ENCODE results near the gene APOBEC4. TPM values are rescaled to one million over a fixed set of nuclear protein-coding genes. Genes with fewer than 3 reads are reported as not detected.

The APOBEC4 gene
- total and polyA plus RNA-seq, 2 of the 4 experiments (the other 2 are of a cell fraction): not detected

DNA sequence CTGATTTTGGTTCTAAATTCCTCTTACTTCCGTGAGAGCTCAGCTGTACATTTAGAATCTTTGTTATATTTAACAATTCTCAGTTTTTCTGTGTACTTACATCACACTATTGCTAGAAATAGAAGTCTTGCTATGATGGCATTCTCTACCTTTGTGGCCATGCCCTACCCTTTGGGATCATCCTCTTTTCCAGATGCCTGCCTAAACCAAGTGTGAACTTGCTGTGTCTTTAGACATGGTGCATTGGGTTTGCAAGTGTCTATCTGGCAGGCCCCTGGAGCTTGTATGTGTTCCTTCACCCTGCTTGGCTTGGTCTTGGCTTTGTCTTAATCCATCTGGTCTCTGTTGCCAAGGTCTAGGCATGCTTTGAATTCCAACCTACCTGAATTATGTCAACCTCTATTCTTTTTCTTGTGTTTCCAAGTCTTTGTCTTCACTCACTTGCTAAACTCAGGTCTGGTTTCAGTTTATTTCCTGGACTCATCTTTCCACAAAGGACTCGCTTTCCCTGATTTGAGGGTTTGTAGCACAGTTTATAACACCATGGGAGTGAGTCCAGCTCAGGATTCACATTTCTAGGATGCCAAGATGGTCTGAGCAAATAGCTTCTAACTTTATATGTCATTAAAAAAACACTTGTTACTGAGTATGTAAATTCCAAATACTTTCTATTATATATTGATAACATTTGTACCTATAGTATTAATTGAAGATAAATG lies 20.6 kb upstream of the APOBEC4 start:
- no peak overlapping the region for H4K91ac ChIP-seq (ENCODE audit: insufficient read depth, low read depth, low read length)
- in situ Hi-C loops (cut with MboI; ENCODE audit: low sequenced_read_pairs): loop anchor here (25.0 kb wide), 1 partner anchor 989 kb away; no protein-coding TSS in a partner anchor

More for the DNA sequence above, 20.6 kb upstream of the APOBEC4 start:
- Histone ChIP-seq H4K5ac (ENCODE audit: low read depth, low read length) (no peak overlapping the region), H3K27ac (ENCODE audit: insufficient read depth, low read length) (no peak overlapping the region), H3K9me3 (ENCODE audit: control insufficient read depth, insufficient read depth, low read length) (no peaks in the 10 kb centered on the region), H2BK20ac (ENCODE audit: low read depth, low read length) (no peak overlapping the region), H2BK15ac (ENCODE audit: low read depth, low read length) (no peak overlapping the region), H2BK120ac (ENCODE audit: low read depth, low read length) (no peak overlapping the region), H3K56ac (ENCODE audit: extremely low read depth, insufficient read depth, low read length) (no peak overlapping the region), H3K79me1 (ENCODE audit: low read depth in 1 of 2, low read length in 2 of 2) (peaks cover 0 to 4% of the 10 kb centered on the region in 2 experiments; a peak in 2 of 4 replicates), H3K23ac (ENCODE audit: low read depth, low read length) (no peak overlapping the region), H3K9ac (ENCODE audit: low read depth, low read length) (no peak overlapping the region), H3K4ac (ENCODE audit: low read depth, low read length) (no peak overlapping the region), H3K14ac (replicated peaks; ENCODE audit: low read depth, low read length) (no peak overlapping the region), H2BK5ac (ENCODE audit: low read depth, low read length, poor library complexity, severe bottlenecking) (no peak overlapping the region), H3K18ac (ENCODE audit: low read depth, low read length) (no peak overlapping the region), H3K4me2 (ENCODE audit: low read depth, low read length) (no peak overlapping the region), H3K27me3 (ENCODE audit: control insufficient read depth, insufficient read depth, low read length) (no peaks in the 10 kb centered on the region), H2AK9ac (replicated peaks; ENCODE audit: low read depth, low read length, poor library complexity) (no peak overlapping the region), H3K9me1 (ENCODE audit: insufficient read depth, low read length) (no peaks in the 10 kb centered on the region), H4K20me1 (ENCODE audit: insufficient read depth, low read length) (no peaks in the 10 kb centered on the region), H2AK5ac (ENCODE audit: low read depth, low read length) (no peak overlapping the region), H2AFZ (replicated peaks; ENCODE audit: low read length, poor library complexity) (no peak overlapping the region), H4K8ac (ENCODE audit: low read depth in 2 of 2, low read length in 2 of 2) (no peak overlapping the region), H3K4me3 (ENCODE audit: insufficient read depth, low read depth, low read length) (no peak overlapping the region), H3K36me3 (ENCODE audit: control insufficient read depth, insufficient read depth, low read length) (no peaks in the 10 kb centered on the region), H3K4me1 (ENCODE audit: control insufficient read depth, insufficient read depth, low read length) (no peaks in the 10 kb centered on the region; the same call in 1 of the 2 replicates)
- no peak for ATAC-seq (ENCODE audit: low read depth)
- POLR2A ChIA-PET (ENCODE audit: unreplicated experiment): no interaction called here
- CTCF ChIA-PET: interaction anchor here (1.1 to 2.4 kb wide), 4 partner anchors 8 to 64 kb away, joined by 3 to 8 read pairs (median 4); no protein-coding TSS in a partner anchor
- DNase-seq: no peak
- WGBS, 2 experiments (ENCODE audit: extremely low coverage in 2 of 2, insufficient read length in 1 of 2): no CpG with 5 or more reads among the region's 2 CpGs
- BruUV-seq (replicated peaks): no TSS peak
- TF ChIP-seq CHD1 (IDR thresholded peaks at IDR 0.05; ENCODE audit: low read depth, low read length): no peak
- TF ChIP-seq MXI1 (IDR thresholded peaks at IDR 0.05; ENCODE audit: borderline replicate concordance, low read depth, low read length): no peak
- TF ChIP-seq, protein P1, sequence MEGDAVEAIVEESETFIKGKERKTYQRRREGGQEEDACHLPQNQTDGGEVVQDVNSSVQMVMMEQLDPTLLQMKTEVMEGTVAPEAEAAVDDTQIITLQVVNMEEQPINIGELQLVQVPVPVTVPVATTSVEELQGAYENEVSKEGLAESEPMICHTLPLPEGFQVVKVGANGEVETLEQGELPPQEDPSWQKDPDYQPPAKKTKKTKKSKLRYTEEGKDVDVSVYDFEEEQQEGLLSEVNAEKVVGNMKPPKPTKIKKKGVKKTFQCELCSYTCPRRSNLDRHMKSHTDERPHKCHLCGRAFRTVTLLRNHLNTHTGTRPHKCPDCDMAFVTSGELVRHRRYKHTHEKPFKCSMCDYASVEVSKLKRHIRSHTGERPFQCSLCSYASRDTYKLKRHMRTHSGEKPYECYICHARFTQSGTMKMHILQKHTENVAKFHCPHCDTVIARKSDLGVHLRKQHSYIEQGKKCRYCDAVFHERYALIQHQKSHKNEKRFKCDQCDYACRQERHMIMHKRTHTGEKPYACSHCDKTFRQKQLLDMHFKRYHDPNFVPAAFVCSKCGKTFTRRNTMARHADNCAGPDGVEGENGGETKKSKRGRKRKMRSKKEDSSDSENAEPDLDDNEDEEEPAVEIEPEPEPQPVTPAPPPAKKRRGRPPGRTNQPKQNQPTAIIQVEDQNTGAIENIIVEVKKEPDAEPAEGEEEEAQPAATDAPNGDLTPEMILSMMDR (conservative IDR thresholded peaks at IDR 0.05; ENCODE audit: low read depth, low read length): no peak
- no peak for TF ChIP-seq CEBPB (IDR thresholded peaks at IDR 0.05; ENCODE audit: low read depth, low read length)
- no peak for TF ChIP-seq POLR2A (IDR thresholded peaks at IDR 0.05; ENCODE audit: low read depth, low read length)
- no peak for TF ChIP-seq RAD21 (IDR thresholded peaks at IDR 0.05; ENCODE audit: low read length)
- TF ChIP-seq MAFK (IDR thresholded peaks at IDR 0.05; ENCODE audit: low read depth, low read length): no peak
- TF ChIP-seq RFX5 (IDR thresholded peaks at IDR 0.05; ENCODE audit: low read depth, low read length): no peak
- no peak for TF ChIP-seq BHLHE40 (IDR thresholded peaks at IDR 0.05; ENCODE audit: low read depth, low read length)
- intact Hi-C loops (cut with micrococcal nuclease): no loop called here
- dilution Hi-C loops (cut with HindIII; ENCODE audit: low sequenced_read_pairs, unreplicated experiment): loop anchor here (25.0 kb wide), 1 partner anchor 239 kb away; no protein-coding TSS in a partner anchor
